ENCODE measurements around the gene GOLGA8A.
A peak's percentile ranks its signal among the peaks of the same experiment; 100 is the strongest.
"Not testable (repeated sequence)": the region's sequence is repeated elsewhere in the genome, so short reads cannot be mapped to it uniquely, and the experiment has no call there.

GOLGA8A gene

GRCh38 chr15:34437687-34438086 lies at the start of gene GOLGA8A:
GOLGA8A (minus strand) TSS chr15:34437808; CDS start chr15:34389691, 48,117 bp downstream.
- DNase-seq, result peak; percentile 84 to 89

GRCh38 chr15:34483644-34484043 lies 46.0 kb upstream of the GOLGA8A start:
- no peak for DNase-seq

GRCh38 chr15:34481370-34481769 lies 43.8 kb upstream of the GOLGA8A start:
- no peak for DNase-seq

- no peak for DNase-seq
These were observed 36.2 kb upstream of the GOLGA8A start for GRCh38 chr15:34473840-34474239.

GRCh38 chr15:34472947-34473346 lies 35.3 kb upstream of the GOLGA8A start:
- no peak for DNase-seq

- DNase-seq, result no peak
These were observed 33.3 kb upstream of the GOLGA8A start for GRCh38 chr15:34470892-34471291.

- DNase-seq, result no peak
These were observed 32.5 kb upstream of the GOLGA8A start for GRCh38 chr15:34470091-34470490.

- no peak for DNase-seq
These were observed 24.1 kb upstream of the GOLGA8A start for GRCh38 chr15:34461730-34462129.

GRCh38 chr15:34460451-34460850 lies 22.8 kb upstream of the GOLGA8A start:
- DNase-seq, result no peak

- DNase-seq, result no peak
These were observed 19.1 kb upstream of the GOLGA8A start for GRCh38 chr15:34456658-34457057.

- DNase-seq, result no peak
These were observed 5.3 kb upstream of the GOLGA8A start for GRCh38 chr15:34442891-34443290.

- DNase-seq, result no peak
These were observed 2.3 kb upstream of the GOLGA8A start for GRCh38 chr15:34439878-34440277.

GRCh38 chr15:34436956-34437442 lies 609 bp downstream of the GOLGA8A start:
- peak; percentile 54 to 56 for DNase-seq

- peak; percentile 24 to 31 for DNase-seq
These were observed 1.3 kb downstream of the GOLGA8A start for GRCh38 chr15:34436126-34436955.

GRCh38 chr15:34435658-34436057 lies 1.9 kb downstream of the GOLGA8A start:
- no peak for DNase-seq

GRCh38 chr15:34434627-34435305 lies 2.8 kb downstream of the GOLGA8A start:
- DNase-seq, result no peak

- DNase-seq, result not testable (repeated sequence)
These were observed 3.5 kb downstream of the GOLGA8A start for GRCh38 chr15:34433956-34434626.

- DNase-seq, result not testable (repeated sequence)
These were observed 7.0 kb downstream of the GOLGA8A start for GRCh38 chr15:34430642-34431041.

- DNase-seq, result not testable (repeated sequence)
These were observed 14.1 kb downstream of the GOLGA8A start for GRCh38 chr15:34423425-34424090.

GRCh38 chr15:34420953-34421352 lies 16.7 kb downstream of the GOLGA8A start:
- DNase-seq, result not testable (repeated sequence)

GRCh38 chr15:34418435-34418834 lies 19.2 kb downstream of the GOLGA8A start:
- DNase-seq, result not testable (repeated sequence)

- not testable (repeated sequence) for DNase-seq
These were observed 28.1 kb downstream of the GOLGA8A start for GRCh38 chr15:34409511-34409910.

GRCh38 chr15:34408973-34409372 lies 28.6 kb downstream of the GOLGA8A start:
- not testable (repeated sequence) for DNase-seq

Data from activated CD4-positive, alpha-beta T cell treated with anti-CD3 and anti-CD28 coated beads, Interleukin-2, amount 50 U/mL, for 48 hours (primary cell).